ENCODE results near the gene SLC15A3.

DNA sequence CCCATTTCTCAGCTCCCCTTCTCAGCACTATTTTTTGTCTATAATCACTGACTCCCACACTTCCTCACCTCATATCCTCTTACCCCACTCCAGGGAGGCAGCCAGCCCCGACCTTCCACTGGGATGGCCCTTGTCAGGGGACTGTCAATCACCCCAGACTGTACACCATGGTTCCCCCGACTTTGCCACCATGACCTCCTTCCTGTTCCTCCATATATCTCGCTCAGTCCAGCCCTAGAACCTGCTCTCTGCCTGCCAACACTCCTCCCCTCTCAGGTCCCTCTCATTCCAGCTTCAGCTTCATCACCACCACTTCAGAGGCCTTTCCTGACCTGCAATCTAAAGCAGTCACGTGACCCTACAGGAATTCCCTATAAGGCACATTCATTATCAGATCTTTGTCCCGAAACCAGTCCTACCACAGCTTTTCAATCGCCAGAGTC lies 62.1 kb downstream of the SLC15A3 start:
- TF ChIP-seq CTCF (IDR thresholded peaks at IDR 0.05) (no peak), POLR2A (IDR thresholded peaks at IDR 0.05) (no peak)

All from esophagus squamous epithelium (tissue), 4 donors.